T-helper 1 cell treated with Interleukin-12 subunit alpha and Interleukin-12 subunit beta and Interleukin-4 antibody, amounts not matched to agents 30 ng/mL and 1 ng/mL, for 36 hours (primary cell): Measurements from ENCODE around the gene LRP8. TPM values are rescaled to one million over a fixed set of nuclear protein-coding genes. Genes with fewer than 3 reads are reported as not detected.
"Not testable (repeated sequence)": the region's sequence is repeated elsewhere in the genome, so short reads cannot be mapped to it uniquely, and the experiment has no call there.

Experiments
- intact Hi-C: fragments of 100-400 bp; cut with micrococcal nuclease; formaldehyde crosslinking; loops from one replicate; pipeline ENCODE4 v1.15.1; 2024
- total RNA-seq: library from RNA; stranded (reverse); gene quantifications from 2 replicates; pipeline ENCODE4 v1.2.3, GENCODE V29; 2022

LRP8 gene
- total RNA-seq, 1 donor from 2014 or later: 71.7 TPM

DNA sequence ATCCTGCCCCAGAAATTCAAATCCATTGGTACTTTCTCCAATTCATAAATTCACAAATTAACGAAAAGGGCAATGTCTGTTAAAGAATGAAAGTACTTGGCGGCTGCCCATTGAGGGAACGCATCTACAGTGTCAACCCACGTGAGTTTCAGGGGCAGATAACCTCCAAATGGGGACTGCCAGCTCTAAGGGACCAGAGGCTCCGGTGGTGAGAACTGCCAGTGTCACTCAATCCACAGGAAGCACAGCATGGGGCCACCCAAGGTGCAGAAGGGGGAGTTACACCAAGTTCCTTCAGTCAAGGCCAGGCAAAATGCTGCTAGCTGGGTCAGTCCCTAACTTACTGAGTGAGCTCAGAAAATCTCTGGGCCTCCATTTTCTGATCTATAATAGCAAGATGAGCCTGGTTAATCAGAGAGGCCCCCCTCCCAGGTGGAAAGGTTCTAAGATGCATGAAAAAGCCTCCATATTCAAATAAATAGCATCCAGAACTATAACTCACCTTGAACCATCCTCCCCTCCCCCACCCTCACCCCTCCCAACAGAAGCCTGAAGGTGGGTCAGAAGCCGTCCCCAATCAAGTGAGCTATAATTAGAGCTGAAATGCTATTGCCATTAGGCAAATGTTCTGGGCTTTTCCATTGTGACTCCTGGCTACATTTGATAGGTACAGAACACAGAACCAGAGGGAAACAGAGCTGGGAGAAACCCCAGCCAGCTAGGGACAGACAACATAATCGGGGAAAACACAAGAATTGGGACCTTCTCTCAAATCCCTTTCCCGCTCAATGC lies 41.7 kb downstream of the LRP8 start:
- intact Hi-C loops: no loop called here

DNA sequence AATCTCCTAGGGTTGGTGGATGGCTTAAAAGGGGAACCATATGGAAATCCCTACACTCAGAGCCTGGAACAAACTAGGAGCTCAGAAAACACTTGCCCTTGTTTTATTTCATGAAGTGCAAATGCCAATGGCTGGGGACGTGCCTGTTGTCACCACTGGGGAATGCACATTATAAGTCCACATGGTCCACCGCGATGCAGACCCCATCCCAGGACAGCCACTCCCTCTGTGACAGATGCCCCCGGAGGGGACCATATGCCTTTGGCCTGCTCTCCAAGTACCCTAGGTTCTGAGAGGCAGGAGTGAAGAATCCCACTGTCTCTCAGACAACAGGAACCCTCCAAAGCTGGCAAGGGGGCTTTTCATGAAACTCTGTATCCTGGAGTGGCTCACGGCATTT lies 42.3 kb downstream of the LRP8 start:
- intact Hi-C loops: no loop called here

DNA sequence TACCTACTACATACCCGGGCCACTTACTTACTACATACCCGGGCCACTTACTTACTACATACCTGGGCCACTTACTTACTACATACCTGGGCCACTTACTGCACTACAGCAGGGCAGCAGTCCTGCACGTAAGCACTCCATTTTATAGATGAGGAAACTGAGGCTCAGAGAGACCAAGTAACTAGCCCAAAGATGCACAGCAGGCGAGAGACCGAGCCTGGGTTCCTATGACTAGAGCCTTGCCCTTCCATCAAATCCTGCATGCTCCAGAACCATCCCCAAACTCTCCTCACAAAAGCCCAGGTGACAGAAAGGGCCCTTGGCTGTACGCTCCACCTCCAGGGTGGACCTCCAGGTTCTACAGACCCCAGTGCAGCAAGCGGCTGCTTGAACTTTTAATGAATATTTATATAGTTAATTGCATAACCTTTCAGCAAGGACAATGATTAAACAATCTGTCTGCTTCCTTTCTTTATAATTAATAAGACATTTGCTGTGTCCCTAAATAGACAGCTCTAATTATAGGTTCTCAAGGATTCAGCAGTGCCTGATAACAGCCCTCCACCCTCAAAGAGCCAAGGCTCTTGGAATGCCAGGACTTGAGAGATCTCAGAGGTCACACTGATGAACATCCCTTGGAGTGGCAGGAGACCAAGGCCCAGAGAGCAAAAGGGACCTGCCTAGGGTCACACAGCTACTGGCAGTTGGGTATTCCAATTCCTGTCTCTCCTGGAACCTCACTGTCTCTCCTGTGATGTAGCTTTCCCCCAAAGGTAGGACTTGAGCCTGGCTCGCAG lies 43.4 kb downstream of the LRP8 start:
- intact Hi-C loops: no loop called here

DNA sequence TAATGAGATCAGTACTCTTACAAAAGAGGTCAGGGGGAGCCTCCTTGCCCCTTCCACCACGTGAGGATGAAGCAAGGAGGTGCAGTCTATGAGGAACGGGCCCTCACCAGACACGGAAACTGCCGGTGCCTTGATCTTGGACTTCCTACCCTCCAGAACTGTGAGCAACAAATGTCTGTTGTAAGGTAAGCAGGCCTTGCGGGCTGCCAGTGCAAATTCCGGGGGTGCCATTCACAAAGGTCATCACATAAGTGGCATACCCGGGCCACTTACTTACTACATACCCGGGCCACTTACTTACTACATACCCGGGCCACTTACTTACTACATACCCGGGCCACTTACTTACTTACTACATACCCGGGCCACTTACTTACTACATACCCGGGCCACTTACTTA lies 44.7 kb downstream of the LRP8 start:
- intact Hi-C loops: not testable (repeated sequence)

DNA sequence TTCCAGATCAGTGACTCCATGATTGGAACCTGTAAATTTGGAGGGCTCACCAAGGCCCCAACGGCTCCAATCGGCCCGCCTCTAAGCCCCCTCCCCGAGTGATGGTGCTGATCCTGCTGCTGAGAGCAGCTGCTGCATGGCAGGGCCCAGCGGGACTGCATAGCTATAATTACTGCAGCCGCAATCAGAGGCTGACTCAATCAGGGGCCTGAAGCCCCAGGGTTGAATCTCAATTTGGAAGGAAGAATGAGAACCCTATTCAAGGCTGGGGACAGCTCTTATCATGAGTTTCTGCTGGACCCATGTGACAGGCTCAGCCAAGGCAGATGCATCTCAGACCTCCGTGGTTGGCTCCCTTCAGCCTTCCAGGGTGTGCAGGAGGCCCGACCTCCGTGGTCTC lies 46.7 kb downstream of the LRP8 start:
- intact Hi-C loops: no loop called here

DNA sequence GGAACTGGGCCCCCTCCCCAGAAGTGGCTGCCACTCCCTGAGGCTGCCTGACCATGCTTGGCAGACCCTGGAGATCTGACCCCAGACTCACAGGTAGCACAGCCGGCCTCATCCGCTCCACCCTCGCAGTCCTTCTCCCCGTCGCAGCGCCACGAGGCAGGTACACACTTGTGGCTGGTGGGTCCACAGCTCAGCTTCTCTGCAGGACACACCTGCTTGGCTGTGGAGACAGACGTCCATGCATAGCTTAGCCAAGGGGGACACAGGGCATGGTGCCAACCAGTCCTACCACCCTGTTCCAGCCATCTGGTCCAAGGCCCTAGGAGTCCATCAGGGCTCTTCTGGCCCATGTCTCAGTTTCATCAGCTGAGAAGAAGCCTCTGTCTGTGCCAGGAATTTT lies 47.4 kb downstream of the LRP8 start:
- intact Hi-C loops: no loop called here

DNA sequence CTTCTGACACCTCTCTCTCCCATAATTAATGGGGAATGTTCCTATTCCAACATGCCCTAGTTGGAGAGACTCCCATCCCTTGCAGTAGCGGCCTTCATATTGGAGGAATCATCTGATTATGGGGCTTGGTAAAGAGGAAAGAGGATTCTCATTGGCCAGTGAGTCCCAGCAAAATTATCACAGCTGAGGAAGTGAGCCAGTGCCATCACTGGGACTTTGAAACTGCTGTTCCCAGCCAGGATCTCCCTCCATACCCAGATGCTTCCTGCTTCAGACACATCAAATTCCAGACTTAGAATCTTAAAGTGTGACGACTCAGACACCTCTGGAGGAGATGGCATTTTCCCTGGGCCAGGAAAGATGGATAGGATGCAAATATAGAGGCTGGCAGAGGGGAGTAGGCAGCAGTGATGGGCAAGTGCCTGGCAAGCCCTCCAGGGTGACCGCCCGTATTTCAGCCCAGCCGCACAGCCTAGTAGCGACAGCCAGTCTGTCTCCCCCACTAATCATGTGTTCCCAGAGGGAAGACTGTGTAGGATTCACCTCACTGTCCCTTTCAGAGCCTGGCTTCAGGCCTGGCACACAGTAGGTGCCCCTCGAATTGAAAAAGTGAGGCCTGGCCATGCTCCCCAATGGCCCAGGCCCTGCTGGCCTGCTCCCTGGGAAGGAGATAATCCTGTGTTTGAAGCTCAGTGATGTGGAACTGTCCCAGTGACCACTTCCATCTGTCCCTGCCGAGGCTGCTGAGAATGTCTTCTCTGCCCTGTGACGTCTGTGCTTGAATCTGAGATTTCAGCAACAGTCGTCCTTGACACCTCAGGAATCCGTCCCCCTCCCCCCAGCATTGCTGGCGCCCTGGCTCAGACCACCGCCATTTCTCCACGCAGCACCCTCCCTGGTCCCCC lies 48.3 kb downstream of the LRP8 start:
- intact Hi-C loops: loop anchor here (10.0 kb wide), 1 partner anchor 405 kb away; no protein-coding TSS in a partner anchor

DNA sequence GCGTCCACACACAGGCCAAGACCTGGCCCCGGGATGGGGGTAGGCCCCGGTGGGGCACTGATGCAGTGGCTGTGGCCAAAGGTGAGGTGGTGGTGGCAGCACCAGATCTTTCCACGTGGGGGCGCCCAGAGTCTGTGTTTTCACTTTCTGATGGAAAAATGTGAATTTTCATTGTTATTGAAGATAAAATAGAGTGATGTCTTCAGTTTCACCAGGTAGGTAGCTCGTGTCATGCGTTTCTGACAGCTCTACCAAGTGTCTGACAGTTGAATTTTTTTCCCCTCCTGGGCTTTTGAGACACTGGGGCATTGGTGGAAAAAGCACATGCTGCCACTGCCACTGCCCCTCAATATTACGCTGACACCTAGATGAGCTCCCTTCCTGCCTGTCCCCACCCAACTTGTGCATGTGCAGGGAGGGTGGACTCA lies 49.6 kb downstream of the LRP8 start:
- intact Hi-C loops: loop anchor here (1.0 to 10.0 kb wide), 5 partner anchors 48 to 406 kb away; no protein-coding TSS in a partner anchor

DNA sequence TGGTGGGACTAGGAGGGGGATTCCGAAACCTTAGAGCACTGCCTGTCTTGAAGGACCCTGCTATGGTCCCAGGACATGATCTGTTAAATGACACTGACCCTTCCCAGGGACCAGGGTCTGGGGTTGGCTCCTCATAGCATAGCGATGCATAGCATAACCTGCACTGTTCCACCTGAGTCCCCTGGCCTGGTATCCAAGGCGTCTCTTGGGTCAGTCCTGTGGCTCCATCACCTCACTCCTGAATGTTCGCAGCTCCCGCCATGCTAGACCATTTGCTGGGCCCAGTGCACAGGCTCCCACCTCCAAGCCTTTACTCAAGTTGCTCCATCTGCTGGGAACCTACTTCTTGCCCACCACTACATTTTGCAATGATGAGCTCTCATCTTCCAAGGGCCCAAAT lies 50.5 kb downstream of the LRP8 start:
- intact Hi-C loops: loop anchor here (10.0 kb wide), 1 partner anchor 407 kb away; no protein-coding TSS in a partner anchor

DNA sequence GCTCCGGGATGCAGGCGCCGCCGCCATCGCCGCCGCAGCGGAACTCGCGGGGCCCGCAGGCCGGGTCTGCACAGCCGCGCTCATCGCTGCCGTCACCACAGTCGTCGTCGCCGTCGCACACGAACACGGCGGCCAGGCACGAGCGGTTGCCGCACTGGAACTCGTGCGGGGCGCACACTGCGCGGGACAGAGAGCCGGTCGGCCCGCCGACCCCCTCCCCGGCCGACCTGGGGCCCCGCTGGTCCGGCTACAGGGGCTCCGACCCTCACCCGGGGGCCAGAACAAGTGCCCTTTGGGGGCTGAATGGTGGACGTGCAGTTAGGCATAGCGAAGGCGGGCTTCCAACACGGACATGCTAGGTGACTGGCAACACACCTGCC lies 51.0 kb downstream of the LRP8 start:
- intact Hi-C loops: loop anchor here (10.0 kb wide), 1 partner anchor 408 kb away; no protein-coding TSS in a partner anchor

DNA sequence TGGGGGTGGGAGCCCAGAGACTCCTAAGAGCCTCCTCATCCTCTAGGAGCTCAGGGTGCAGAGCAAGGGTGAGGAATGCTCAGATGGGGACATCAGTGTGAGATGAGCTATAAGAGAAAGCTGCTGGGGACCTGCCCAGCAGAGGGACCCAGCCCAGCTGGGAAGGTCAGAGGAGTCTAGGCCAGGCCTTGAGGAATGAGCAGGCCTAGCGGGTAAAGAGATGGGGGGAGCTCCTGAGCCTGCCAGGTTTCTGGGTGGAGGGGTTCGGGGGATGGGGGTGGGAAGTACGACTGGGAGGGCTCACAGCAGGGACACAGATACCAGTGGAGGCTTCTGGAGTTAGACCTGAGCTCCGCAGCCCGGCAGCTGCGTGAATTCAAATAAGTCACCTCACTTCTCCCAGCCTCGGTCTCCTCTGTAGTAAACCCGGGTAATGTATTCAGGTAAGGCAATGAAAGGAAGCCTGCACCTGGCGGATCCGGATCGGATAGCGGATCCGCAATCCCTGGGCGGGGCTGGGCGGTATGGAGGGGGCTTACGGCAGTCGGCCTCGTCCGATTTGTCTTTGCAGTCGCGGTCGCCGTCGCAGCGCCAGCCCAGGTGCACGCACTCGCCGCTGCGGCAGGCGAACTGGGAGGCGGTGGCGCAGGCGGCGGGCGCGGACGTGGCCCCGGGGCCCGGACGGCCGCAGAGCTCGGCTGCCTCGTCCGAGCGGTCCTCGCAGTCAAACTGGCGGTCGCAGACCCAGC lies 51.5 kb downstream of the LRP8 start:
- intact Hi-C loops: loop anchor here (10.0 kb wide), 1 partner anchor 408 kb away; no protein-coding TSS in a partner anchor

DNA sequence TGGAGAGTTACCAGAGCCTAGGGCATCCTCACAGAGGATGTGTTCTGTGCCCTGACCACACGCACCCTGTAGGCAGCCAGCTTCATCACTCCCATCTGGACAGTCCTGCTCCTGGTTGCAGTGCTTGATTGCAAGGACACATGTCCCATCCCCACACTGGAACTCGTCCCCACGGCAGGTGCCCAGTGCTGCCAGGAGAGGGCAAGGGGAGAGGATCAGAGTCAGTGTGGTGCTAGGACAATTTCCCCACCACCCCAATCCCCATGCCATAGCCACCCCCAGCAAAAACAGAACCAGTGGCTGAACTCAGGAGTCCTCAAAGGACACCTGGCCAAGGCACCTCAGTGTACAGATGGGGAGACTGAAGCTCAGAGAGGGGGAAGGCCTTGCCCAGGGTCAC lies 52.3 kb downstream of the LRP8 start:
- intact Hi-C loops: loop anchor here (10.0 kb wide), 1 partner anchor 409 kb away; no protein-coding TSS in a partner anchor

DNA sequence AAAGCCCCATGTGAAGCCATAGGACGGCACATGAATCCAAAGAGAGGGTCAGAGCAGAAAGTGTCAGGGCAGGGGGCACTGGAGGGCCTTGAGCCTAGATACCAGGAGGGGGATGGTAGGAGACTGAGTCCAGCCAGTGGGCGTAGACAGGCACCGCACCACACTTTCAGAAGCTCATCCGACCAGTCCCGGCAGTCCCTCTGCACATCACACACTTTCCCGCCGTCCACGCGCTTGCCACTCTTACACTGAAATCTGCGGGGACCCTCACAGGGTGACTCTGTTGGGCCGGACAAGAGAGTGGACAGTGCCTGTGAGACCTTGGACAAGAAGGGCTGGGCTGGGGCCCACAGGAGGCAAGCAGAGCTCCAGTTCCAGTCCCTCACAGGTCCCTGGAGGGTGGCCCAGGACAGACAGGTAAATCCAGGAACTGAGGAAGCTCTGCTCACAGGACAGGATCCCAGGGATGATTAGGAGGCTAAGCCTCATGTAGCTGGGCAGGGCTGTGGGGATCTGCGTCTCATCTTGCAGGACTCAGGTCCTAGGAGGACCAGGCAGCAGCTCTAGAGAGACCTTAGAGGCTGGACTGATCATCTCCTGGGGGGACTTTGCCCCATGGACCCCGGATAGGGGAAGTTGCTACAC lies 53.2 kb downstream of the LRP8 start:
- intact Hi-C loops: loop anchor here (10.0 kb wide), 1 partner anchor 410 kb away; no protein-coding TSS in a partner anchor

DNA sequence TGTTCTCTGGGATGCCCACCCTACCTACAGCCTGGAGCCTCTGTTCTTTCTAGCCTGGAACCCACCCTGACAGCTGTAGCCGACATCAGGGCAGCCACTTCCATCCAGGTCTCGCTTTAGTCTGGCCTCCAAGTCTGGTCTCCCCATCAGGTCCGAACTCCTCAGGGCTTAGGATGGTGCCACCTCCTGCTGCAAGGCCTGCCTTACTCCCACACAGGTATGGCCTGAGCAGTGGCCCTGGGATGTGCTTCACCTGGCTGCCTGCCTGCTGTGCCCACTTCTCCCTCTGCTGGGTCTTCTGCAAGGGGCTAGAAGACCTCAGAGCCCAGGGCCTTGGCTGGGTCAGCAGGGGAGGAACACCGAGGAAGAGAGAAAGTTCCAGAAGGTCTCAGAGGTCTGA lies 53.8 kb downstream of the LRP8 start:
- intact Hi-C loops: loop anchor here (10.0 kb wide), 1 partner anchor 411 kb away; no protein-coding TSS in a partner anchor

DNA sequence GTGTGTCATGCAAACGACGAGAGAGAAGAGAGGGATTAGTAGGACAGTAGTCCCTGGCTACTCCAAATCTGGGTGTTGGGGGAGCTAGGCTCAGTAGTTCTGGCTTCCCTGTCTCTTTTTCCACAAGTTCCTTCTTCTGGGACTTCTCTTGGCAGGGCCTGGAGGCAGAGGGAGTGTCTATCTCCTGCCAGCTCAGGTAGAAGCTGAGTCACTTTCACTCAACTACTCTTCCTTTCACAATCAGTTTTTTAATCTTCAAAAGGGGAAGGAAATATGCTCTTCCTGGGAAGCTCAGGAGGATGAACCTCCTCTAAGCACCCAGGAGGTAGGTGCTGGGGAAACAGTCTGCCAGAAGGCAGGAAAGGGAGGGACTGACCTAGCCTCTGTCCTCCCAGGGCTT lies 54.3 kb downstream of the LRP8 start:
- intact Hi-C loops: loop anchor here (10.0 kb wide), 1 partner anchor 411 kb away; no protein-coding TSS in a partner anchor

DNA sequence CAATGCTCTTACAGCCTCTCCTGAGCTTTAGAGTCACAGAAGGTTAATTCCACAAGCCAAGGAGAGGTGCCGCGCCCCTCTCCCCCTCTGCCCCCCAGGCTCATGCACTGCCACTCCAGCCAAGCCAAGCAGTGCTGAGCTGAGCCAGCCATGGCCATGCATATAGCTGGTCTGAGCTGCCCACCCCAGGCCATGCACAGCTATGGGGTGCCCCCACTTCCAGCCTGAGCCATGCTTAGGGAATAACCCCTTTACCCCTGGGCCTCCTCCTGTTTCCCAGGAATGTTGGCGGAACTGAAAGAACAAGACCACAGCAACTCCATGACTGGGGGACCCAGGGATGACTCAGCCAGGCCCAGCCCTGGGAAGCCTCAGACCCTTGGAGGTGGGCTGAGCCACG lies 55.5 kb downstream of the LRP8 start:
- intact Hi-C loops: loop anchor here (10.0 kb wide), 1 partner anchor 412 kb away; no protein-coding TSS in a partner anchor

DNA sequence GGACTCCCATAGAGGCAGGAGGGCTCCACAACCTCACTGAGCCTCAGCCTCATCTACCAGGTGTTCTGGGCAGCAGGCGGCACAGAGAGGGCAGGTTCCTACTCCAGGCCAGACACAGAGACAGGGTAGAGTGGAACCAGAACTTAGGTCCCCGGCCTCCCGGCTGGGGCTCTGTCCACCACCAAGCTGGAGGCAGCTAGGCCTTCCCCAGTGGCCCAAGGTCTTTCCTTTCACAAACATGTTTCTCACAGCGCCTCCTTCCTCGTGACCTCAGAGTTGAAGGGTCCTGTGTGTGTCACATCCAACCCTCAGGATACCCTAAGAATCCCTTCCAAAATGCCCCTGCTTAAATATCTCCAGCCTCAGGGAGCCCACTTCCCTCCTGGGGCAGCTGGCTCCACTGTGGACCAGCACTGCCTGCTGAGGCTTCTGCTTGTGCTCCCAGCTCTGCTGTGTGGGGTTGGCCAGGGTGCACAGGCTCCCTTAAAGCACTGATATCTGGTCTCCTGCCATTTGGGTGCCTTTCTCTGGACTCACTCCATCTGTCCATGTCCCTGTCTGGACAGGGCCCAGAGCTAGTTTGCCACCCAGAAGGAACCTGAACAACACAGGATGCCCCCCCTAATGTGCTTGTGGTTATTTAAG lies 56.3 kb downstream of the LRP8 start:
- intact Hi-C loops: loop anchor here (10.0 kb wide), 1 partner anchor 413 kb away; no protein-coding TSS in a partner anchor

DNA sequence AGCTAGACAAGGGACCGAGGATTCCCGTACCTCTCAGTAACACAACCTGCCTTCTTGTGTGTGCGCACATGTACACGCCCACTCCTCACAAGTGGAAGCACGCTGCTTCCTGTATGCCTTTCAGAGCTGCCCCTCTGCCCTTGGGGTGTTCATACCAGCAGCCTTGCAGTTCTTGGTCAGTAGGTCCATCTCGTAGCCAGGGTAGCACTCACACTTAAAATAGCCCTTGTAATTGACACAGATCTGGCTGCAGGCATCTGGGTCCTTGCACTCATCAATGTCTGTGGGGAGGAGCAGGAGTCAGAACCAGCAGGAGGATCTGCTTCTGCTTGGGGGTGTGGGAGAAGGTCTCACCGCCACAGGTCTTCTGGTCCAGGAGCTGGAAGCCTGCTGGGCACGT lies 57.0 kb downstream of the LRP8 start:
- intact Hi-C loops: loop anchor here (10.0 kb wide), 1 partner anchor 414 kb away; no protein-coding TSS in a partner anchor

DNA sequence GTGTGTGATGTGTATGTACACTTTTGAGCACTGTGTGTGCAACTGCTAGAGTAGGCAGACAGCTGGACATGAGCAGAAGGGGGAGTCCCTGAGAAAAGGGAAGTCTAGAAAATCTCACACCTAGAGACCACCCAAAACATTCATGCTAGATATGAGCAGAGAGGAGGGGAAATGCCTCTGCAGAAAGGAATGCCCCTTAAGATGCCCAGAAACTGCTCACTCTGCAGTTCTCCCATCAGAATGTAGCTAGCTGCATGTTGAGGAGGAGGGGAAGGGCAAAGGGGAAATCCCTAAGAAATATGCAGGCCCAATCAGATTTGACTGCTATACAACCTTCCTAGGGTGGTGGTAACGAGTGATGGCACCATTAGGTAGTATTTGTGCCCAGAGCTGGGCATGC lies 57.8 kb downstream of the LRP8 start:
- intact Hi-C loops: loop anchor here (10.0 kb wide), 1 partner anchor 415 kb away; no protein-coding TSS in a partner anchor
